Measurements from ENCODE around the gene KCMF1.

DNA sequence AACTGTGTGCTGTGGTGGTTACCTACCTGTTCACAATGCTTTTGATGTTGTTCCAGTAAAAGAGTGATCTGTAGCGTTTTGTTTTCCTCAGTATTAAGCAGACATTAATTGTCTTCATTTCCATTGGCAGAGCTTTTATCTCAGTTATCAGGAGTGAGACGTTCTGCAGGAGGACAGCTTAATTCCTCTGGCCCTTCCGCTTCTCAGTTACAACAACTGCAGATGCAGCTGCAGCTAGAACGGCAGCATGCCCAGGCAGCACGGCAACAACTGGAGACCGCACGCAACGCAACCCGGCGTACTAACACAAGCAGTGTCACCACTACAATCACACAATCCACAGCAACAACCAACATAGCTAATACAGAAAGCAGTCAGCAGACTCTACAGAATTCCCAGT is 78.3 kb downstream of the KCMF1 start:
- TF ChIP-seq CTCF (IDR thresholded peaks at IDR 0.05) (no peak), POLR2A (IDR thresholded peaks at IDR 0.05) (no peak)

Data from adrenal gland (tissue), 5 donors.